Endothelial cell of umbilical vein (primary cell): ENCODE measurements around the gene ETFA. TPM values are rescaled to one million over a fixed set of nuclear protein-coding genes. Genes with fewer than 3 reads are reported as not detected.

ENCODE experiments used
- BruUV-seq: library from RNA; stranded (reverse); fragments of 400-500 nt; replicated peaks from 2 replicates; lab custom pipeline; 2021; lab: Mats Ljungman, UMichigan
- CTCF ChIA-PET: fragments of 300-600, 350-600 bp; sonication (Branson Sonifier 250); formaldehyde crosslinking; loops from one replicate; lab custom pipeline; 2021; ENCODE audit warnings: antibody characterized with exemption, inconsistent platforms; lab: Charles Lee
- POLR2A ChIA-PET: fragments of 300-600, 350-600 bp; sonication (Branson Sonifier 250); formaldehyde crosslinking; loops from one replicate; lab custom pipeline; 2021; ENCODE audit warnings: antibody characterized with exemption, inconsistent platforms; lab: Charles Lee
- DNase-seq: peaks from one replicate; pipeline ENCODE4 v3.0.0-alpha.2; 2011; ENCODE audit warnings: low read depth, low spot score
- FAIRE-seq: peaks from 2 replicates; lab custom pipeline; 2011; peaks lifted over from hg19 to GRCh38; lab: Jason Lieb, UNC
- H2AFZ ChIP-seq: 2 replicates; pipeline ENCODE4 v1.6.0; 2012; ENCODE audit warnings: low read depth, low read length, control low read depth, inconsistent platforms
- H3K27ac ChIP-seq: 2 replicates; pipeline ENCODE4 v1.5.1; 2011; ENCODE audit warnings: low read depth, mild to moderate bottlenecking, control low read depth, low read length, moderate library complexity; ENCODE audit not compliant: insufficient read depth
- H3K27me3 ChIP-seq, 2 experiments: 2 replicates each; pipeline versions ENCODE4 v1.6.0 to v1.6.1; 2011; ENCODE audit warnings: low read length in 2 of 2, mixed read lengths in 1 of 2; ENCODE audit not compliant: control insufficient read depth in 2 of 2, insufficient read depth in 2 of 2
- H3K36me3 ChIP-seq, 2 experiments: 2 replicates in 1 of 2; 3 replicates in 1 of 2; pipeline ENCODE4 v1.5.1; 2011; ENCODE audit warnings: low read length in 2 of 2, mild to moderate bottlenecking in 1 of 2, moderate library complexity in 1 of 2; ENCODE audit not compliant: control insufficient read depth in 2 of 2, insufficient read depth in 2 of 2; ENCODE audit errors: extremely low read depth in 1 of 2
- H3K4me1 ChIP-seq: 3 replicates; pipeline ENCODE4 v1.5.1; 2011; ENCODE audit warnings: mild to moderate bottlenecking, low read length; ENCODE audit not compliant: control insufficient read depth, insufficient read depth; ENCODE audit errors: extremely low read depth
- H3K4me2 ChIP-seq: 2 replicates; pipeline ENCODE4 v1.6.1; 2011; ENCODE audit warnings: low read length, control low read depth, mixed read lengths; ENCODE audit not compliant: insufficient read depth
- H3K4me3 ChIP-seq, 3 experiments: fragments of 200-600 bp in 1 of 3; sonication (generic), shearing (Covaris generic) in 1 of 3; replicated peaks in 1 of 3; 2 replicates each; pipeline ENCODE4 v1.5.1; 2011 to 2016; ENCODE audit warnings: control low read depth in 3 of 3, low read length in 3 of 3, mild to moderate bottlenecking in 2 of 3, inconsistent platforms in 1 of 3, low read depth in 1 of 3, moderate library complexity in 1 of 3; ENCODE audit not compliant: insufficient read depth in 1 of 3
- H3K79me2 ChIP-seq: 2 replicates; pipeline ENCODE4 v1.6.0; 2012; ENCODE audit warnings: low read length, inconsistent platforms; ENCODE audit not compliant: control insufficient read depth, insufficient read depth
- H3K9ac ChIP-seq: replicated peaks from 2 replicates; pipeline ENCODE3; 2011; ENCODE audit warnings: low read length, control low read depth; ENCODE audit not compliant: insufficient read depth; ENCODE audit errors: extremely low read depth
- H3K9me1 ChIP-seq: replicated peaks from 3 replicates; pipeline ENCODE4 v1.6.0; 2011; ENCODE audit warnings: mild to moderate bottlenecking, low read length; ENCODE audit not compliant: control insufficient read depth, insufficient read depth; ENCODE audit errors: extremely low read depth
- H3K9me3 ChIP-seq: replicated peaks from 2 replicates; pipeline ENCODE4 v1.5.1; 2012; ENCODE audit warnings: low read length, inconsistent platforms; ENCODE audit not compliant: control insufficient read depth, insufficient read depth
- H4K20me1 ChIP-seq: replicated peaks from 2 replicates; pipeline ENCODE3; 2011; ENCODE audit warnings: mild to moderate bottlenecking, low read length; ENCODE audit not compliant: control insufficient read depth, insufficient read depth; ENCODE audit errors: extremely low read depth
- CTCF ChIP-seq, 2 donors: IDR thresholded peaks; 1 replicate in 1 of 2; 2 replicates in 1 of 2; pipeline ENCODE4 v1.5.1; 2011; ENCODE audit warnings: low read length in 2 of 2, mild to moderate bottlenecking in 2 of 2, moderate library complexity in 2 of 2, control low read depth in 1 of 2, inconsistent platforms in 1 of 2, low read depth in 1 of 2; ENCODE audit not compliant: insufficient read depth in 1 of 2; ENCODE audit errors: extremely low read depth in 1 of 2
- EZH2 ChIP-seq: IDR thresholded peaks from 2 replicates; pipeline ENCODE4 v1.6.1; 2012; ENCODE audit warnings: borderline replicate concordance, low read depth, mild to moderate bottlenecking, moderate library complexity, low read length, inconsistent platforms; ENCODE audit not compliant: severe bottlenecking
- FOS ChIP-seq: IDR thresholded peaks from 2 replicates; pipeline ENCODE4 v1.6.1; 2011; ENCODE audit warnings: mild to moderate bottlenecking, low read length, moderate library complexity, borderline replicate concordance; ENCODE audit not compliant: insufficient read depth
- GATA2 ChIP-seq: IDR thresholded peaks from 2 replicates; pipeline ENCODE4 v1.7.0; 2011; ENCODE audit warnings: low read depth, mild to moderate bottlenecking, moderate library complexity, mixed read lengths, low read length; ENCODE audit not compliant: insufficient read length, insufficient read depth
- JUN ChIP-seq: IDR thresholded peaks from 2 replicates; pipeline ENCODE4 v1.6.1; 2011; ENCODE audit warnings: borderline replicate concordance, low read depth; ENCODE audit not compliant: insufficient read length, insufficient read depth
- MAX ChIP-seq: IDR thresholded peaks from 2 replicates; pipeline ENCODE4 v1.6.1; 2011; ENCODE audit not compliant: insufficient read depth, insufficient read length
- MYC ChIP-seq: IDR thresholded peaks from one replicate; pipeline ENCODE4 v1.6.1; 2011; ENCODE audit warnings: mild to moderate bottlenecking, low read depth, low read length
- POLR2A ChIP-seq: IDR thresholded peaks from 2 replicates; pipeline ENCODE4 v1.6.1; 2012; ENCODE audit warnings: low read depth, mild to moderate bottlenecking, control low read depth, low read length
- POLR2AphosphoS5 ChIP-seq: IDR thresholded peaks from 2 replicates; pipeline ENCODE4 v1.6.1; 2012; ENCODE audit warnings: low read depth, mild to moderate bottlenecking, control low read depth, low read length, moderate library complexity; ENCODE audit not compliant: insufficient read depth
- dilution Hi-C: fragments of 300-500 bp; cut with MboI; formaldehyde crosslinking; loops from one replicate; pipeline ENCODE4 v1.15.0; 2019; ENCODE audit warnings: low sequenced_read_pairs; ENCODE audit not compliant: extremely low pct_ligation_motif_present
- intact Hi-C: fragments of 100-400 bp; cut with micrococcal nuclease; formaldehyde crosslinking; loops from one replicate; pipeline ENCODE4 v1.10.0; 2022
- polyA plus RNA-seq, 4 experiments: library from polyadenylated mRNA; depleted of rRNA in 3 of 4; stranded (reverse) in 3 of 4; unstranded in 1 of 4; fragments of >200 nt; gene quantifications; 2 replicates each; pipeline versions ENCODE4 v1.2.1 to v1.2.3, GENCODE V29; 2011 to 2012; ENCODE audit warnings: missing spikeins in 1 of 4
- total RNA-seq: library from RNA; stranded (reverse); gene quantifications from 2 replicates; pipeline ENCODE4 v1.2.3, GENCODE V29; 2021

The ETFA gene
- total and polyA plus RNA-seq, 2 donors (not counting 3 experiments of a cell fraction or from before 2014, with no cell fraction given), result 102 to 116 TPM

- dilution Hi-C loops, result no loop called here
- H4K20me1 ChIP-seq, result no peaks in the 10 kb centered on the region
- DNase-seq (no peak), FAIRE-seq (no peak)
- H3K36me3 ChIP-seq, result no peaks in the 10 kb centered on the region
- ChIA-PET CTCF (interaction anchor here (1.2 to 2.3 kb wide), 7 partner anchors 9 to 670 kb away, joined by 3 to 17 read pairs (median 7); no protein-coding TSS in a partner anchor), POLR2A (no interaction called here)
- H3K9ac ChIP-seq, result no peak overlapping the region
- H3K9me1 ChIP-seq, result no peaks in the 10 kb centered on the region
- no peaks in the 10 kb centered on the region for H3K79me2 ChIP-seq
- TF ChIP-seq MAX (no peak), JUN (no peak), GATA2 (no peak), POLR2A (no peak), MYC (no peak), FOS (no peak), POLR2AphosphoS5 (no peak), EZH2 (no peak), CTCF (IDR thresholded peaks at IDR 0.05; ENCODE audit: extremely low read depth in 1 of 2, insufficient read depth in 1 of 2, low read depth in 1 of 2, low read length in 2 of 2) (no peak)
- no peak overlapping the region for H3K4me3 ChIP-seq
- no TSS peak for BruUV-seq
- H3K27me3 ChIP-seq, result peaks cover 0 to 2% of the 10 kb centered on the region in 2 experiments
- no peak overlapping the region for H3K4me2 ChIP-seq
- H3K9me3 ChIP-seq, result no peaks in the 10 kb centered on the region
- no peak overlapping the region for H2AFZ ChIP-seq
- intact Hi-C loops, result loop anchor here (5.0 kb wide), 1 partner anchor 82 kb away; no protein-coding TSS in a partner anchor
- peaks cover 14% of the 10 kb centered on the region for H3K4me1 ChIP-seq
- H3K27ac ChIP-seq, result no peak overlapping the region
Observed at GRCh38 chr15:76195506-76196268, 115.6 kb downstream of the ETFA start.
